MM.1S (cell line): ENCODE results near the gene PMVK.

Experiments
- CTCF ChIP-seq: fragments of 300-600 bp; sonication (generic); IDR thresholded peaks from 2 replicates; pipeline ENCODE4 v1.5.1; 2016; ENCODE audit warnings: antibody characterized with exemption, low read length, mixed read lengths
- EZH2phosphoT487 ChIP-seq: fragments of 300-600 bp; sonication (generic); IDR thresholded peaks from 2 replicates; pipeline ENCODE4 v1.6.1; 2018; ENCODE audit warnings: antibody characterized with exemption, low read length

- TF ChIP-seq CTCF (no peak), EZH2phosphoT487 (no peak)
Measured at GRCh38 chr1:154978360-154978759, 41.8 kb upstream of the PMVK start.
